ENCODE data around the gene GLB1L2. TPM values are rescaled to one million over a fixed set of nuclear protein-coding genes. Genes with fewer than 3 reads are reported as not detected.

GLB1L2 gene
- total RNA-seq, 3 donors from 2014 or later (not counting 1 experiment from before 2014, with no cell fraction given): 0.57 to 3.3 (median 0.61) TPM

DNA sequence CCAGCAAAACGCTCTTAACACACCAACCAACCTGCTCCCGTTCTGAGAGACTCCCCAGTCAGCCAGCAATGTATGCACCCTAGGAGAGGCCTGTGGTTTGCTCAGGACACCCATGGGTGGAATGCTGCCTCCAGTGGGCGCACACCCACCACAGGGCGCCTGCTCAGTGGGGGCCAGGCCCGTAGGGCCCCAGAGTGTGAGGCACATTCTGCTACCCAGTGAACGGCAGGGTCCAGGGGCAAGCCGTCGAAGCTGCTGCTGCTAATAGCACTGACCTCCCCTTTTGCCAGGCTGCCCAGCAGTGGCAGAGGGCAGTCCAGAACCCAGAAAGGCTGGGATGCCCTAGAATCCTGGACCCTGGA is 67.5 kb downstream of the GLB1L2 start:
- TF ChIP-seq, protein P1, sequence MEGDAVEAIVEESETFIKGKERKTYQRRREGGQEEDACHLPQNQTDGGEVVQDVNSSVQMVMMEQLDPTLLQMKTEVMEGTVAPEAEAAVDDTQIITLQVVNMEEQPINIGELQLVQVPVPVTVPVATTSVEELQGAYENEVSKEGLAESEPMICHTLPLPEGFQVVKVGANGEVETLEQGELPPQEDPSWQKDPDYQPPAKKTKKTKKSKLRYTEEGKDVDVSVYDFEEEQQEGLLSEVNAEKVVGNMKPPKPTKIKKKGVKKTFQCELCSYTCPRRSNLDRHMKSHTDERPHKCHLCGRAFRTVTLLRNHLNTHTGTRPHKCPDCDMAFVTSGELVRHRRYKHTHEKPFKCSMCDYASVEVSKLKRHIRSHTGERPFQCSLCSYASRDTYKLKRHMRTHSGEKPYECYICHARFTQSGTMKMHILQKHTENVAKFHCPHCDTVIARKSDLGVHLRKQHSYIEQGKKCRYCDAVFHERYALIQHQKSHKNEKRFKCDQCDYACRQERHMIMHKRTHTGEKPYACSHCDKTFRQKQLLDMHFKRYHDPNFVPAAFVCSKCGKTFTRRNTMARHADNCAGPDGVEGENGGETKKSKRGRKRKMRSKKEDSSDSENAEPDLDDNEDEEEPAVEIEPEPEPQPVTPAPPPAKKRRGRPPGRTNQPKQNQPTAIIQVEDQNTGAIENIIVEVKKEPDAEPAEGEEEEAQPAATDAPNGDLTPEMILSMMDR (IDR thresholded peaks at IDR 0.05): no peak
- no peaks in the 10 kb centered on the region for H3K9me3 Mint-ChIP-seq
- no peaks in the 10 kb centered on the region for H3K36me3 Mint-ChIP-seq
- WGBS (ENCODE audit: insufficient coverage): 85% methylated on average over 8 of the region's 8 CpGs
- no peak overlapping the region for H3K27ac Mint-ChIP-seq
- peaks cover 32 to 43% of the 10 kb centered on the region in 2 donors for H3K4me1 Mint-ChIP-seq
- ATAC-seq (no peak), DNase-seq (no peak)
- no peaks in the 10 kb centered on the region for H3K27me3 Mint-ChIP-seq (ENCODE audit: low read depth in 2 of 2)
- peaks cover 29% of the 10 kb centered on the region for H3K4me1 ChIP-seq (ENCODE audit: control insufficient read depth, insufficient read depth, low read length)
- H3K36me3 ChIP-seq (ENCODE audit: control insufficient read depth, insufficient read depth, low read length): no peaks in the 10 kb centered on the region
- intact Hi-C loops (cut with micrococcal nuclease): no loop called here
- H3K27ac ChIP-seq (ENCODE audit: low read length): no peak overlapping the region
- H3K9me3 ChIP-seq (ENCODE audit: control insufficient read depth, insufficient read depth, low read length): no peaks in the 10 kb centered on the region
- H3K27me3 ChIP-seq (ENCODE audit: control insufficient read depth, insufficient read depth, low read length): no peaks in the 10 kb centered on the region
- no peak overlapping the region for H3K4me3 Mint-ChIP-seq
- no peak overlapping the region for H3K4me3 ChIP-seq (ENCODE audit: low read length)

DNA sequence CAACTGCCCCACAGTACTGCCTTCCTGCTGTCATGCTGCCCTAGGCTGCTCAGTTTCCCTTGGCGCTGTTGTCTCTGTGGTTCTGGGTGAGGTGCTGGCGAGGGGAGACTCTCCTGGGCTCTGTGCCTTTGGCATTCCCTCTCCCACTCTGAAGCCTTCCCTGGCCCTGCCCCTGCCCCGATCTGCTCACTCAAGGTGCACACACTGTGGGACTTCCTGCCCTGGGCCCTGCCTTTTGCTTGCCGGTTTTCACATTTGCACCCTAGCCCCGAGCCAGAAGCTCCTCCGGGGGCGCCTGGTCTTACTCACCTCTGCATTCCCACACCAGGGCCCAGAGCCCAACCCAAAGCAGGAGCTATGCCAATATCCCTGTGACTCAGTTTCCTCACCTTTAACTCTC is 68.2 kb downstream of the GLB1L2 start:
- no peaks in the 10 kb centered on the region for H3K27me3 ChIP-seq (ENCODE audit: control insufficient read depth, insufficient read depth, low read length)

DNA sequence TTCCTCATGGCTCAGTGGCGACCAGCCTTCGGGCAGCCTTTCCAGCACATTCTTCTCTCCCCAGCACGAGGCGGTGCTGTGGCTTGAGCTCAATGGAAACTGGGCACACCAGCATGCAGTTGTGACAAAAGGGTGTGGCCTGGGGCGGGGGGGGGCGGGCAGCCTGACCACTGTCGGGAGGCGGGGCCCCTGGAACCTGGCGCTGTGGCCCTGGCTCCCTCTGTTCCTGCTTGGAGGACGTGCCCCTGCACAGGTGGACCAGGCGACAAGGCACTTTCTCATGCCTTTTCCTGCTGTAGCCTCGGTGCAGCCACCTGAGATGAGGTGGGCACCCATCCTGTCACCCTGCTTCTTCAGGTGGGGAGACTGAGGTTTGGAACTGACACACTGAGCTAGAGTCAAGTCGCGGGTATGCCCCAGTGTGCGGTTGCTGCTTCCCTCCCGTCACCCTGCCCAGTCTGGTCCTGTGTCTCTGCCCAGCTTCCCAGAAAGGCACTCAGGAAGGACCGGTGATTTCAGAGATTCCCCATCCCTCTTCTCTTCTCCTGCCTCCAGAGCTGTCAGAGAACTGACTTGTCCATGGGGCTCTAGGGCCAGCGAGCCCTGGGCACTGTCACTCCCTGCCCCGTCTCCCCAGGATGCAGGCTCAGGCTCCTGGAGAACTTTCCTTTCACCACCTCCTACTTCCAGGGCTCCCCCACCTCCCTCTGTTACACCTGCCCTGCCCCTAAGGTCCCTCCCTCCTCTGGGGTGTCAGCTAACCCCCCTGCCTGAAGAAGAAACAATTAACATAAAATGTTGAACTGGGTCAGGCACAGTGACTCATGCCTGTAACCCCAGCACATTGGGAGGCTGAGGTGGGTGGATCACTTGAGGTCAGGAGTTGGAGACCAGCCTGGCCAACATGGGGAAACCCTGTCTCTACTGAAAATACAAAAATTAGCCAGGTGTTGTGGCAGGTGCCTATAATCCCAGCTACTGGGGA is 70.3 kb downstream of the GLB1L2 start:
- intact Hi-C loops (cut with micrococcal nuclease): no loop called here
- peak overlapping the region; percentile 56 for H3K4me3 Mint-ChIP-seq
- no peaks in the 10 kb centered on the region for H3K36me3 Mint-ChIP-seq
- peak overlapping the region; percentile 78 to 82 for H3K27ac Mint-ChIP-seq
- TF ChIP-seq, protein P1 (IDR thresholded peaks at IDR 0.05): no peak
- ATAC-seq: peak; percentile 71 to 85 (median 85)
- H3K4me1 Mint-ChIP-seq: peaks cover 37 to 54% of the 10 kb centered on the region in 2 donors
- no peaks in the 10 kb centered on the region for H3K36me3 ChIP-seq (ENCODE audit: control insufficient read depth, insufficient read depth, low read length)
- no peaks in the 10 kb centered on the region for H3K9me3 Mint-ChIP-seq
- H3K27ac ChIP-seq (ENCODE audit: low read length): peak overlapping the region; percentile 47
- H3K4me3 ChIP-seq (ENCODE audit: low read length): no peak overlapping the region
- no peaks in the 10 kb centered on the region for H3K27me3 ChIP-seq (ENCODE audit: control insufficient read depth, insufficient read depth, low read length)
- DNase-seq: peak in 1 of 2 donors; percentile 35
- H3K27me3 Mint-ChIP-seq (ENCODE audit: low read depth in 2 of 2): no peaks in the 10 kb centered on the region
- peaks cover 45% of the 10 kb centered on the region for H3K4me1 ChIP-seq (ENCODE audit: control insufficient read depth, insufficient read depth, low read length)
- no peaks in the 10 kb centered on the region for H3K9me3 ChIP-seq (ENCODE audit: control insufficient read depth, insufficient read depth, low read length)
- 70% methylated on average over 19 of the region's 19 CpGs for WGBS (ENCODE audit: insufficient coverage)

More for the DNA sequence above, 68.2 kb downstream of the GLB1L2 start:
- ATAC-seq (no peak), DNase-seq (no peak)
- Mint-ChIP-seq H3K9me3 (no peaks in the 10 kb centered on the region), H3K27me3 (ENCODE audit: low read depth in 2 of 2) (no peaks in the 10 kb centered on the region), H3K4me3 (peak overlapping the region; percentile 50), H3K27ac (peak overlapping the region; percentile 19 to 42), H3K36me3 (no peaks in the 10 kb centered on the region), H3K4me1 (peaks cover 32 to 41% of the 10 kb centered on the region in 2 donors)
- H3K27ac ChIP-seq (ENCODE audit: low read length): no peak overlapping the region
- no peaks in the 10 kb centered on the region for H3K9me3 ChIP-seq (ENCODE audit: control insufficient read depth, insufficient read depth, low read length)
- H3K4me1 ChIP-seq (ENCODE audit: control insufficient read depth, insufficient read depth, low read length): peaks cover 29% of the 10 kb centered on the region
- H3K36me3 ChIP-seq (ENCODE audit: control insufficient read depth, insufficient read depth, low read length): no peaks in the 10 kb centered on the region
- no peak overlapping the region for H3K4me3 ChIP-seq (ENCODE audit: low read length)
- 75% methylated on average over 7 of the region's 7 CpGs for WGBS (ENCODE audit: insufficient coverage)
- TF ChIP-seq, protein P1 (IDR thresholded peaks at IDR 0.05): no peak
- intact Hi-C loops (cut with micrococcal nuclease): no loop called here

Data from natural killer cell (primary cell).